ENCODE measurements around the gene FAM50A. TPM values are rescaled to one million over a fixed set of nuclear protein-coding genes. Genes with fewer than 3 reads are reported as not detected.

Gene FAM50A
- total RNA-seq, 6 experiments from 2014 or later: 77.3 to 103 (median 86.9) TPM

- H3K36me3 Mint-ChIP-seq (ENCODE audit: low read depth): peaks cover 8% of the 10 kb centered on the region
- H3K27ac Mint-ChIP-seq: no peak overlapping the region
- peaks cover 2% of the 10 kb centered on the region for H3K27me3 Mint-ChIP-seq (ENCODE audit: insufficient read depth)
- H3K4me3 Mint-ChIP-seq: no peak overlapping the region
- DNase-seq: no peak
- H3K4me1 Mint-ChIP-seq (ENCODE audit: low read depth): peaks cover 25% of the 10 kb centered on the region
- TF ChIP-seq, protein P1, sequence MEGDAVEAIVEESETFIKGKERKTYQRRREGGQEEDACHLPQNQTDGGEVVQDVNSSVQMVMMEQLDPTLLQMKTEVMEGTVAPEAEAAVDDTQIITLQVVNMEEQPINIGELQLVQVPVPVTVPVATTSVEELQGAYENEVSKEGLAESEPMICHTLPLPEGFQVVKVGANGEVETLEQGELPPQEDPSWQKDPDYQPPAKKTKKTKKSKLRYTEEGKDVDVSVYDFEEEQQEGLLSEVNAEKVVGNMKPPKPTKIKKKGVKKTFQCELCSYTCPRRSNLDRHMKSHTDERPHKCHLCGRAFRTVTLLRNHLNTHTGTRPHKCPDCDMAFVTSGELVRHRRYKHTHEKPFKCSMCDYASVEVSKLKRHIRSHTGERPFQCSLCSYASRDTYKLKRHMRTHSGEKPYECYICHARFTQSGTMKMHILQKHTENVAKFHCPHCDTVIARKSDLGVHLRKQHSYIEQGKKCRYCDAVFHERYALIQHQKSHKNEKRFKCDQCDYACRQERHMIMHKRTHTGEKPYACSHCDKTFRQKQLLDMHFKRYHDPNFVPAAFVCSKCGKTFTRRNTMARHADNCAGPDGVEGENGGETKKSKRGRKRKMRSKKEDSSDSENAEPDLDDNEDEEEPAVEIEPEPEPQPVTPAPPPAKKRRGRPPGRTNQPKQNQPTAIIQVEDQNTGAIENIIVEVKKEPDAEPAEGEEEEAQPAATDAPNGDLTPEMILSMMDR (IDR thresholded peaks at IDR 0.05): no peak
- H3K9me3 Mint-ChIP-seq: no peaks in the 10 kb centered on the region
Measured at GRCh38 chrX:154434394-154435168, 9.4 kb upstream of the FAM50A start.

GRCh38 chrX:154435171-154435733 lies 8.7 kb upstream of the FAM50A start:
- Mint-ChIP-seq H3K36me3 (ENCODE audit: low read depth) (peaks cover 8% of the 10 kb centered on the region), H3K9me3 (no peaks in the 10 kb centered on the region), H3K4me1 (ENCODE audit: low read depth) (peaks cover 22% of the 10 kb centered on the region), H3K4me3 (no peak overlapping the region), H3K27me3 (ENCODE audit: insufficient read depth) (peaks cover 1% of the 10 kb centered on the region), H3K27ac (no peak overlapping the region)
- no peak for DNase-seq
- TF ChIP-seq, protein P1 (IDR thresholded peaks at IDR 0.05): no peak

- Mint-ChIP-seq H3K4me3 (peak overlapping the region; percentile 56), H3K27me3 (ENCODE audit: insufficient read depth) (no peaks in the 10 kb centered on the region; the same call in 1 of the 2 replicates), H3K9me3 (no peaks in the 10 kb centered on the region), H3K4me1 (ENCODE audit: low read depth) (peaks cover 15% of the 10 kb centered on the region; the same call in 1 of the 2 replicates), H3K36me3 (ENCODE audit: low read depth) (peaks cover 8% of the 10 kb centered on the region), H3K27ac (peak overlapping the region; percentile 81)
- no peak for DNase-seq
- TF ChIP-seq, protein P1 (IDR thresholded peaks at IDR 0.05): no peak
Measured at GRCh38 chrX:154436374-154436982, 7.5 kb upstream of the FAM50A start.

- Mint-ChIP-seq H3K4me1 (ENCODE audit: low read depth) (peaks cover 15% of the 10 kb centered on the region; the same call in 1 of the 2 replicates), H3K36me3 (ENCODE audit: low read depth) (peaks cover 8% of the 10 kb centered on the region), H3K27ac (peak within 1 kb of the TSS; percentile 82), H3K4me3 (peak within 1 kb of the TSS; percentile 94), H3K27me3 (ENCODE audit: insufficient read depth) (no peaks in the 10 kb centered on the region; the same call in 1 of the 2 replicates), H3K9me3 (no peaks in the 10 kb centered on the region)
- TF ChIP-seq, protein P1 (IDR thresholded peaks at IDR 0.05): no peak
- peak; percentile 47 for DNase-seq
Measured at GRCh38 chrX:154436983-154437752, 6.8 kb upstream of the FAM50A start, which contains the start of gene GDI1. Gene GDI1, plus strand, starts transcription at chrX:154437154. Its CDS starts 101 bp downstream, at chrX:154437255.

Data from HFFc6 (cell line).